SU-DHL-6 (cell line): ENCODE results near the gene DEDD.

ENCODE experiments used
- H2AFZ ChIP-seq: fragments of 200-600 bp; sonication (generic); 2 replicates; pipeline ENCODE4 v1.6.1; 2014; ENCODE audit warnings: low read depth, mild to moderate bottlenecking, moderate library complexity, mixed read lengths, antibody characterized with exemption, low read length; ENCODE audit not compliant: severe bottlenecking
- H3F3A ChIP-seq: fragments of 200-600 bp; shearing (Covaris generic); 2 replicates; pipeline ENCODE4 v1.6.0; 2016; ENCODE audit warnings: antibody characterized with exemption, mild to moderate bottlenecking; ENCODE audit not compliant: insufficient read depth
- H3K27ac ChIP-seq: fragments of 200-600 bp; sonication (generic); 2 replicates; pipeline ENCODE4 v1.5.1; 2016; ENCODE audit warnings: low read depth, mild to moderate bottlenecking, low read length, moderate library complexity, mixed read lengths
- H3K27me3 ChIP-seq: fragments of 200-600 bp; sonication (generic), shearing (Covaris generic); 2 replicates; pipeline ENCODE4 v1.6.0; 2014; ENCODE audit warnings: mild to moderate bottlenecking, low read length
- H3K36me3 ChIP-seq: fragments of 200-600 bp; sonication (generic); 2 replicates; pipeline ENCODE4 v1.6.1; 2014; ENCODE audit warnings: mild to moderate bottlenecking, low read length, mixed read lengths
- H3K4me2 ChIP-seq: fragments of 300-600, 200-600 bp; shearing (Covaris generic), sonication (generic); 2 replicates; pipeline ENCODE4 v1.6.0; 2014; ENCODE audit warnings: low read length, low read depth, mild to moderate bottlenecking; ENCODE audit not compliant: poor library complexity, severe bottlenecking
- H3K4me3 ChIP-seq: fragments of 200-600 bp; sonication (generic); 2 replicates; pipeline ENCODE4 v1.5.1; 2014; ENCODE audit warnings: antibody characterized with exemption, low read length, mild to moderate bottlenecking, mixed read lengths; ENCODE audit not compliant: insufficient read depth, poor library complexity, severe bottlenecking
- H3K79me2 ChIP-seq: fragments of 200-600 bp; sonication (generic); 2 replicates; pipeline ENCODE4 v1.6.1; 2014; ENCODE audit warnings: mild to moderate bottlenecking, low read length, moderate library complexity; ENCODE audit not compliant: insufficient read depth
- H3K9ac ChIP-seq: fragments of 200-600 bp; sonication (generic); 2 replicates; pipeline ENCODE4 v1.7.0; 2014; ENCODE audit warnings: mild to moderate bottlenecking, low read length
- H3K9me2 ChIP-seq: fragments of 200-600 bp; sonication (generic); replicated peaks from 2 replicates; pipeline ENCODE4 v1.6.1; 2014; ENCODE audit warnings: low read length; ENCODE audit not compliant: insufficient read depth
- H3K9me3 ChIP-seq: fragments of 200-600 bp; sonication (generic); 2 replicates; pipeline ENCODE4 v1.6.1; 2014; ENCODE audit warnings: low read length, mixed read lengths; ENCODE audit not compliant: insufficient read depth
- H4K20me1 ChIP-seq: fragments of 200-600 bp; sonication (generic); 2 replicates; pipeline ENCODE4 v1.6.1; 2014; ENCODE audit warnings: low read depth, mild to moderate bottlenecking, antibody characterized with exemption, low read length, moderate library complexity, mixed read lengths
- CTCF ChIP-seq: fragments of 200-600 bp; sonication (generic); IDR thresholded peaks from one replicate; pipeline ENCODE4 v1.5.1; 2017; ENCODE audit warnings: antibody characterized with exemption, mild to moderate bottlenecking, low read length, moderate library complexity; ENCODE audit not compliant: insufficient read depth, poor library complexity, severe bottlenecking
- EZH2phosphoT487 ChIP-seq: fragments of 200-600 bp; sonication (generic), shearing (Covaris generic); conservative IDR thresholded peaks from 2 replicates; pipeline ENCODE4 v1.6.1; 2018; ENCODE audit warnings: mild to moderate bottlenecking, antibody characterized with exemption, low read length, moderate library complexity, mixed read lengths

The DEDD gene

DNA sequence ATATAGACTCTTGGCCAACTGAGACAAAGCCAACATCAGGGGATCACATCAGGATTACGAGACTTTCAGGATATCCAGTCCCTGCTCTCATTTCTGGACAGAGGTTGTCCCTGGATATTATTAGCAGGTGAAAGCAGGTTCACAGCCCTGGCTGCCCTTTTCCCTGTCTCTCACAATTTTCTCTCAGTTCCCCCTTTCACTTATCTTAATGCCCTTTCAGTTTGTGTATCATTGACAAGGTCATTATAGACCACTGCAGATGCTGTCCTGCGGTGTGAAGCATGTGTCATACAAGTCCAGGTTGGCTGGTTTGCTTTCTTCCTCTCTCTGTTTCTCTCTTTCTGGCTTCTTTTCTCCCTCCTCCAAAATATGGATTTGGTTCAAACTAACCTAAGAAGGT lies 36.5 kb downstream of the DEDD start:
- no peak for TF ChIP-seq CTCF
- no peak for TF ChIP-seq EZH2phosphoT487
- H3K36me3 ChIP-seq: 0 out of 2 replicates have a peak, but pooled peaks cover 3% of the 10 kb centered on the region
- no peaks in the 10 kb centered on the region for H3K79me2 ChIP-seq
- no peaks in the 10 kb centered on the region for H3K27me3 ChIP-seq
- H3K9me2 ChIP-seq: no peaks in the 10 kb centered on the region
- H4K20me1 ChIP-seq: no peaks in the 10 kb centered on the region
- H3K27ac ChIP-seq: no peak overlapping the region
- H2AFZ ChIP-seq: no peak overlapping the region
- H3K4me2 ChIP-seq: no peak overlapping the region
- no peaks in the 10 kb centered on the region for H3K9me3 ChIP-seq
- no peak overlapping the region for H3K4me3 ChIP-seq
- H3K9ac ChIP-seq: no peak overlapping the region
- H3F3A ChIP-seq: no peaks in the 10 kb centered on the region

- no peaks in the 10 kb centered on the region for H4K20me1 ChIP-seq
- H3K4me3 ChIP-seq: no peak overlapping the region
- H3K9ac ChIP-seq: no peak overlapping the region
- H3K27ac ChIP-seq: no peak overlapping the region
- no peaks in the 10 kb centered on the region for H3K27me3 ChIP-seq
- no peak overlapping the region for H2AFZ ChIP-seq
- H3K9me2 ChIP-seq: no peaks in the 10 kb centered on the region
- H3K4me2 ChIP-seq: no peak overlapping the region
- no peaks in the 10 kb centered on the region for H3K36me3 ChIP-seq
- no peaks in the 10 kb centered on the region for H3K9me3 ChIP-seq
- no peaks in the 10 kb centered on the region for H3F3A ChIP-seq
- TF ChIP-seq EZH2phosphoT487 (no peak), CTCF (no peak)
- H3K79me2 ChIP-seq: no peaks in the 10 kb centered on the region
These were observed 37.2 kb downstream of the DEDD start for GRCh38 chr1:161095230-161095629.

- Histone ChIP-seq H3K4me3 (no peak overlapping the region), H3K9ac (no peak overlapping the region), H3K27me3 (no peaks in the 10 kb centered on the region), H3K36me3 (no peaks in the 10 kb centered on the region), H3K79me2 (no peaks in the 10 kb centered on the region), H2AFZ (no peak overlapping the region), H3K9me3 (no peaks in the 10 kb centered on the region), H3K27ac (no peak overlapping the region), H3K9me2 (no peaks in the 10 kb centered on the region), H3F3A (no peaks in the 10 kb centered on the region), H3K4me2 (no peak overlapping the region), H4K20me1 (no peaks in the 10 kb centered on the region)
- TF ChIP-seq EZH2phosphoT487 (no peak), CTCF (no peak)
These were observed 38.0 kb downstream of the DEDD start for GRCh38 chr1:161094481-161094880.

DNA sequence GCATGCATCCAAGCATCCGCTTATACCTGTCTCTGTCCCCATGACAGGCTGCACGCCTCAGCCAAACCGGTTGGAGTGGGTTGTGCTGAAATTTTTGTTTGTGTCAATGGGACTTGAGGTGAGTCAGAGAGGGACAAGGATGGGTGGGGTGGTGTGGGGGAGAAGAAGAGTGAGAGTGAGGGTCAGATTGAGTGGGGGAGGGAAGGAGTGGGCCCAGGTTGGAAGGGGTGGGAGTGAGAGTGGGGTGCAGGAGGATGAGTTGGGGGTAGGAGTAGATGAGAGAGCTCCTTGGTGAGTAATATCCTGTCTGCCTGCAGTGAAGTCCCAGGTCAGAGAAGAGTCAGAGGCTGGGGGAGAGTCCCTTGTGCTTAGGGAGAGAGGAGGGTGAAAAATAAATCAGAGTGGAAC lies 39.8 kb downstream of the DEDD start:
- TF ChIP-seq CTCF (no peak), EZH2phosphoT487 (no peak)
- H3K9ac ChIP-seq: no peak overlapping the region
- H3K27me3 ChIP-seq: no peaks in the 10 kb centered on the region
- no peak overlapping the region for H2AFZ ChIP-seq
- no peaks in the 10 kb centered on the region for H4K20me1 ChIP-seq
- H3K36me3 ChIP-seq: no peaks in the 10 kb centered on the region
- H3K9me2 ChIP-seq: no peaks in the 10 kb centered on the region
- no peaks in the 10 kb centered on the region for H3K79me2 ChIP-seq
- H3F3A ChIP-seq: no peaks in the 10 kb centered on the region
- H3K4me3 ChIP-seq: no peak overlapping the region
- H3K9me3 ChIP-seq: no peaks in the 10 kb centered on the region
- no peak overlapping the region for H3K4me2 ChIP-seq
- no peak overlapping the region for H3K27ac ChIP-seq
